ENCODE results near the gene PCMTD2. TPM values are rescaled to one million over a fixed set of nuclear protein-coding genes. Genes with fewer than 3 reads are reported as not detected.
"Not testable (repeated sequence)": the region's sequence is repeated elsewhere in the genome, so short reads cannot be mapped to it uniquely, and the experiment has no call there.

Gene PCMTD2
- total RNA-seq, 1 donor from 2014 or later, result 85.6 TPM

GRCh38 chr20:64322031-64322789 lies 66.7 kb downstream of the PCMTD2 start:
- ATAC-seq; DNase-seq (ENCODE audit: low spot score); intact Hi-C loops (cut with DNase I): not testable (repeated sequence)

Other genes with a start within 250 kb of the PCMTD2 start
- 2.1 TPM for gene C20orf204, start 219.6 kb upstream of the PCMTD2 start, total RNA-seq
- 134 TPM for gene SOX18, start 206.1 kb upstream of the PCMTD2 start, total RNA-seq
- 81.2 TPM for gene TCEA2, start 192.6 kb upstream of the PCMTD2 start, total RNA-seq
- gene RGS19, start 176.2 kb upstream of the PCMTD2 start, total RNA-seq, result 10.8 TPM
- gene OPRL1, start 175.7 kb upstream of the PCMTD2 start, total RNA-seq, result 1.0 TPM
- not detected for gene LKAAEAR1, start 171.3 kb upstream of the PCMTD2 start, total RNA-seq
- not detected for gene NPBWR2, start 148.2 kb upstream of the PCMTD2 start, total RNA-seq
- not detected for gene MYT1, start 91.3 kb upstream of the PCMTD2 start, total RNA-seq

Data from sciatic nerve (tissue), 2 donors.